Measurements from ENCODE around the gene S100A6.

S100A6 gene

GRCh38 chr1:153557877-153558276 lies 22.1 kb upstream of the S100A6 start:
- H3K79me2 ChIP-seq: no peaks in the 10 kb centered on the region

DNA sequence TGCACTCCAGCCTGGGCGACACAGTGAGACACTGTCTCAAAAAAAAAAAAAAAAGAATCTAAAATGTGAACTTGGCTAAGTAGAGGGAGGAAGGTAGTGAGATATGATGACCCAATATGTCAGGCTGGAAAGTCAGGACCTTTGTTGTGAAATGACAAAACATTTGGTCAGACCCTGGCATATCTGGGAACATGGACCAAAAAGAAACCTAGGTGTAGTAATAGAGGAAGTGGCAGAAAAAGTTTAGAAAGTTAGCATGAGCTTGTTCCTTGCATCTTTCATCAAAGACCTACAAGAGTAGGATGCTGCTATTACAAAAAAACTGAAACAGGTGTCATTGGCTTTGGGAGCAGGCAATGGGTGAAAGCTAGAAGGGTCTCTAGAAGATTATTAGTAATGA lies 20.6 kb upstream of the S100A6 start:
- Histone ChIP-seq H3K27ac (no peak overlapping the region), H3K36me3 (ENCODE audit: control insufficient read depth, insufficient read depth, low read length) (no peaks in the 10 kb centered on the region), H3K4me2 (ENCODE audit: low read length) (no peak overlapping the region), H2AFZ (no peak overlapping the region), H3K27me3 (ENCODE audit: control insufficient read depth, insufficient read depth, low read length) (no peaks in the 10 kb centered on the region), H3K79me2 (no peaks in the 10 kb centered on the region), H3K4me1 (no peaks in the 10 kb centered on the region), H3K4me3 (ENCODE audit: low read depth, low read length) (no peak overlapping the region), H3K9ac (no peak overlapping the region), H3K9me3 (ENCODE audit: control insufficient read depth, low read length) (no peaks in the 10 kb centered on the region)
- TF ChIP-seq, protein P1, sequence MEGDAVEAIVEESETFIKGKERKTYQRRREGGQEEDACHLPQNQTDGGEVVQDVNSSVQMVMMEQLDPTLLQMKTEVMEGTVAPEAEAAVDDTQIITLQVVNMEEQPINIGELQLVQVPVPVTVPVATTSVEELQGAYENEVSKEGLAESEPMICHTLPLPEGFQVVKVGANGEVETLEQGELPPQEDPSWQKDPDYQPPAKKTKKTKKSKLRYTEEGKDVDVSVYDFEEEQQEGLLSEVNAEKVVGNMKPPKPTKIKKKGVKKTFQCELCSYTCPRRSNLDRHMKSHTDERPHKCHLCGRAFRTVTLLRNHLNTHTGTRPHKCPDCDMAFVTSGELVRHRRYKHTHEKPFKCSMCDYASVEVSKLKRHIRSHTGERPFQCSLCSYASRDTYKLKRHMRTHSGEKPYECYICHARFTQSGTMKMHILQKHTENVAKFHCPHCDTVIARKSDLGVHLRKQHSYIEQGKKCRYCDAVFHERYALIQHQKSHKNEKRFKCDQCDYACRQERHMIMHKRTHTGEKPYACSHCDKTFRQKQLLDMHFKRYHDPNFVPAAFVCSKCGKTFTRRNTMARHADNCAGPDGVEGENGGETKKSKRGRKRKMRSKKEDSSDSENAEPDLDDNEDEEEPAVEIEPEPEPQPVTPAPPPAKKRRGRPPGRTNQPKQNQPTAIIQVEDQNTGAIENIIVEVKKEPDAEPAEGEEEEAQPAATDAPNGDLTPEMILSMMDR (IDR thresholded peaks at IDR 0.05): no peak

More at GRCh38 chr1:153557877-153558276, 22.1 kb upstream of the S100A6 start:
- H3K9me3 ChIP-seq (ENCODE audit: control insufficient read depth, low read length): no peaks in the 10 kb centered on the region
- H3K27ac ChIP-seq: no peak overlapping the region
- H3K9ac ChIP-seq: no peak overlapping the region
- H3K4me3 ChIP-seq (ENCODE audit: low read depth, low read length): no peak overlapping the region
- TF ChIP-seq, protein P1 (IDR thresholded peaks at IDR 0.05): no peak
- no peaks in the 10 kb centered on the region for H3K4me1 ChIP-seq
- H3K27me3 ChIP-seq (ENCODE audit: control insufficient read depth, insufficient read depth, low read length): no peaks in the 10 kb centered on the region
- no peak overlapping the region for H3K4me2 ChIP-seq (ENCODE audit: low read length)
- no peak overlapping the region for H2AFZ ChIP-seq
- H3K36me3 ChIP-seq (ENCODE audit: control insufficient read depth, insufficient read depth, low read length): no peaks in the 10 kb centered on the region

- Histone ChIP-seq H3K4me1 (no peaks in the 10 kb centered on the region), H3K9me3 (ENCODE audit: control insufficient read depth, low read length) (no peaks in the 10 kb centered on the region), H2AFZ (no peak overlapping the region), H3K4me3 (ENCODE audit: low read depth, low read length) (no peak overlapping the region), H3K9ac (no peak overlapping the region), H3K79me2 (no peaks in the 10 kb centered on the region), H3K36me3 (ENCODE audit: control insufficient read depth, insufficient read depth, low read length) (no peaks in the 10 kb centered on the region), H3K4me2 (ENCODE audit: low read length) (no peak overlapping the region), H3K27ac (no peak overlapping the region), H3K27me3 (ENCODE audit: control insufficient read depth, insufficient read depth, low read length) (no peaks in the 10 kb centered on the region)
- TF ChIP-seq, protein P1 (IDR thresholded peaks at IDR 0.05): no peak
These were observed 18.2 kb upstream of the S100A6 start for GRCh38 chr1:153553830-153554541.

GRCh38 chr1:153553096-153553495 lies 17.3 kb upstream of the S100A6 start:
- no peaks in the 10 kb centered on the region for H3K9me3 ChIP-seq (ENCODE audit: control insufficient read depth, low read length)
- TF ChIP-seq, protein P1 (IDR thresholded peaks at IDR 0.05): no peak

GRCh38 chr1:153552335-153552734 lies 16.5 kb upstream of the S100A6 start:
- no peaks in the 10 kb centered on the region for H3K36me3 ChIP-seq (ENCODE audit: control insufficient read depth, insufficient read depth, low read length)
- H3K27ac ChIP-seq: no peak overlapping the region
- H3K9me3 ChIP-seq (ENCODE audit: control insufficient read depth, low read length): no peaks in the 10 kb centered on the region
- no peak overlapping the region for H3K9ac ChIP-seq
- TF ChIP-seq, protein P1 (IDR thresholded peaks at IDR 0.05): no peak
- H2AFZ ChIP-seq: no peak overlapping the region
- no peaks in the 10 kb centered on the region for H3K27me3 ChIP-seq (ENCODE audit: control insufficient read depth, insufficient read depth, low read length)
- H3K79me2 ChIP-seq: no peaks in the 10 kb centered on the region
- no peaks in the 10 kb centered on the region for H3K4me1 ChIP-seq
- no peak overlapping the region for H3K4me2 ChIP-seq (ENCODE audit: low read length)
- no peak overlapping the region for H3K4me3 ChIP-seq (ENCODE audit: low read depth, low read length)

More at GRCh38 chr1:153553096-153553495, 17.3 kb upstream of the S100A6 start:
- H3K27me3 ChIP-seq (ENCODE audit: control insufficient read depth, insufficient read depth, low read length): no peaks in the 10 kb centered on the region
- no peaks in the 10 kb centered on the region for H3K79me2 ChIP-seq
- no peak overlapping the region for H2AFZ ChIP-seq
- H3K9ac ChIP-seq: no peak overlapping the region
- no peak overlapping the region for H3K27ac ChIP-seq
- H3K4me1 ChIP-seq: no peaks in the 10 kb centered on the region
- no peak overlapping the region for H3K4me3 ChIP-seq (ENCODE audit: low read depth, low read length)
- no peaks in the 10 kb centered on the region for H3K36me3 ChIP-seq (ENCODE audit: control insufficient read depth, insufficient read depth, low read length)
- no peak overlapping the region for H3K4me2 ChIP-seq (ENCODE audit: low read length)
